Measurements from ENCODE around the gene TRIOBP. TPM values are rescaled to one million over a fixed set of nuclear protein-coding genes. Genes with fewer than 3 reads are reported as not detected.

TRIOBP gene
- total and polyA plus RNA-seq, 2 of the 13 experiments (the other 11 are each of a cell fraction or from before 2014, with no cell fraction given): 6.1 to 15.4 TPM

GRCh38 chr22:37802310-37803194 lies 105.7 kb downstream of the TRIOBP start (continued):
- TF ChIP-seq ZNF609 (CRISPR knock-in tag; IDR thresholded peaks at IDR 0.05; ENCODE audit: borderline replicate concordance): peak; percentile 38; the same call in 1 of the 2 replicates
- TF ChIP-seq ZNF512B (CRISPR knock-in tag; IDR thresholded peaks at IDR 0.05; ENCODE audit: borderline replicate concordance): 0 out of 2 replicates have a peak, but pooled peaks have one; percentile 8
- no peak for TF ChIP-seq ZBTB21 (CRISPR knock-in tag; IDR thresholded peaks at IDR 0.05)
- no peak for TF ChIP-seq HHEX (CRISPR knock-in tag; IDR thresholded peaks at IDR 0.05)
- no peak for TF ChIP-seq SNRNP70 (IDR thresholded peaks at IDR 0.05; ENCODE audit: low read depth, low read length)
- TF ChIP-seq ZFP82 (CRISPR knock-in tag; IDR thresholded peaks at IDR 0.05; ENCODE audit: borderline replicate concordance): no peak
- TF ChIP-seq ZKSCAN1 (IDR thresholded peaks at IDR 0.05; ENCODE audit: low read length): no peak
- no peak for TF ChIP-seq BHLHE40 (IDR thresholded peaks at IDR 0.05; ENCODE audit: low read length)
- TF ChIP-seq LRRFIP1 (CRISPR knock-in tag; conservative IDR thresholded peaks at IDR 0.05): no peak
- no peak for TF ChIP-seq ZNF496 (CRISPR knock-in tag; IDR thresholded peaks at IDR 0.05; ENCODE audit: insufficient replicate concordance)
- TF ChIP-seq TCF7 (IDR thresholded peaks at IDR 0.05; ENCODE audit: low read depth): peak; percentile 61
- no peak for TF ChIP-seq ZMAT5 (CRISPR knock-in tag; IDR thresholded peaks at IDR 0.05; ENCODE audit: borderline replicate concordance, low read depth)
- TF ChIP-seq ZSCAN25 (CRISPR knock-in tag; IDR thresholded peaks at IDR 0.05): no peak
- no peak for TF ChIP-seq ZNF773 (CRISPR knock-in tag; IDR thresholded peaks at IDR 0.05; ENCODE audit: borderline replicate concordance)
- no peak for TF ChIP-seq MZF1 (CRISPR knock-in tag; IDR thresholded peaks at IDR 0.05; ENCODE audit: borderline replicate concordance)
- TF ChIP-seq MNT (IDR thresholded peaks at IDR 0.05): no peak
